ENCODE measurements around the gene PAN3.

PAN3 gene

GRCh38 chr13:28340272-28340793, 202.0 kb downstream of the PAN3 start:
- FAIRE-seq = no peak

GRCh38 chr13:28342251-28342650, 203.9 kb downstream of the PAN3 start:
- no peak for FAIRE-seq

- no peak for FAIRE-seq
Measured at GRCh38 chr13:28344163-28344562, 205.8 kb downstream of the PAN3 start.

Data from endometrium (tissue), 2 donors.